GM23248 (cell line): ENCODE measurements around the gene FLT4.

ENCODE experiments used
- EZH2 ChIP-seq: fragments of 200-600 bp; sonication (generic); IDR thresholded peaks from 2 replicates; pipeline ENCODE4 v1.6.1; 2018; ENCODE audit warnings: antibody characterized with exemption, mild to moderate bottlenecking; ENCODE audit not compliant: insufficient read depth, poor library complexity, severe bottlenecking
- EZH2phosphoT487 ChIP-seq: fragments of 200-600 bp; sonication (generic); IDR thresholded peaks from 2 replicates; pipeline ENCODE4 v1.6.1; 2018; ENCODE audit warnings: antibody characterized with exemption, moderate library complexity, mild to moderate bottlenecking, low read depth; ENCODE audit not compliant: insufficient read depth

DNA sequence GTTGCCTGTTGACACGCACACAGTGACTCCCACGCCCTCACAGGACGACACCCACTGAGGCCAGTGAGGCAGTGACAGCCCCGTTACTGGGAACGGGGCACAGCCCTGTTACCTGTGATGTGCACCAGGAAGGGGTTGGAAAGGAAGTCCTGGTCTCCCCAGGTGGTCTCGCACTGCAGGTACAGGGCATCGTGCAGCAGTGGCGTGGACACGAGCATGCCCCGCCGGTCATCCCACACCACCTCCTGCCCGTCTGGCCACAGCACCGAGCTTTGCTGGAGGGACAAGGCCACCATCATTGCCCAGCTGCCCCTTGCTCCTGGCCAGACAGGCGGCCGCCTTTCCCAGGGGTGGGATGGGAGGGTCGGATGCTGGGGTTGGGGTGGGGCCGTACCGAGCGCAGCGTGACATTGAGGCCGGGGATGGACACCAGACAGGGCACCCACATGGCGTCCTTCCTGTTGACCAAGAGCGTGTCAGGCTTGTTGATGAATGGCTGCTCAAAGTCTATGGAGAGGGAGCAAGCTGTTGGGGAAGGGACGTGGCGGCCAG, 19.5 kb downstream of the FLT4 start:
- TF ChIP-seq EZH2 (no peak), EZH2phosphoT487 (no peak)
